HG02763 (cell line): ENCODE results near the gene RALY.

ENCODE experiments used
- ATAC-seq: cut with Tn5 transposase; IDR thresholded peaks from one replicate; pipeline ENCODE4 v1.9.1; 2021; ENCODE audit warnings: mild to moderate bottlenecking, moderate library complexity; ENCODE audit not compliant: unreplicated experiment

RALY gene

DNA sequence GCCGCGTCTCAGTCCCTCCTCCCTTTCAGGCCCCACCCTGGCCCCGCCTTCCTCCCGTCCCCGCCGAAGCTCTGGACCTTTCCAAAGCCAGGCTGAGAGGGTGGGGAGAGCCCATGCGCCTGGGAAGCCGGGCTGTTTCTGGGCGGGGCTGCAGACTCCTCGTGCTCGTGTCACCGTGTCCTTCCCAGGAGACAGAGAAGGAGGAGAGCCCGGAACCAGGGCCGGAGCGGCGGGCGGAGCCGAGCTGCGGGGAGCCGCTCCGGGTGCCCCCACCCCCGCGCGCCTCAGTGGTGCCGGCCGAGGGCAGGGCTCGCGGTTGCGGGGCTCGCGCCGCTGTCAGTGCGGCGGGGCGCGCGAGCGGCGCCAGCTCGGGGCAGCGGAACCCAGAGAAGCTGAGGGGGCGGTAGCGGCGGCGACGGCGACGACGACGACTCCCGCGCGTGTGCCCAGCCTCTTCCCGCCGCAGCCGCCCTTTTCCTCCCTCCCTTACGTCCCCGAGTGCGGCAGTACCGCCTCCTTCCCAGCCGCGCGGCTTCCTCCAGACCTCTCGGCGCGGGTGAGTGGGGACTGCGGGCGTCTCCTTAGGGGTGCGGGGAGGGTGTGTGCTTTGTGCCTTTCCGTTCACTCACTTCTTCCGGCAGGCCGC lies at the start of gene RALY:
RALY (plus strand) TSS at position 336 of the 646 bp plus-strand sequence. CDS start 78,164 bp downstream, outside the sequence.
- ATAC-seq: peak; percentile 65

DNA sequence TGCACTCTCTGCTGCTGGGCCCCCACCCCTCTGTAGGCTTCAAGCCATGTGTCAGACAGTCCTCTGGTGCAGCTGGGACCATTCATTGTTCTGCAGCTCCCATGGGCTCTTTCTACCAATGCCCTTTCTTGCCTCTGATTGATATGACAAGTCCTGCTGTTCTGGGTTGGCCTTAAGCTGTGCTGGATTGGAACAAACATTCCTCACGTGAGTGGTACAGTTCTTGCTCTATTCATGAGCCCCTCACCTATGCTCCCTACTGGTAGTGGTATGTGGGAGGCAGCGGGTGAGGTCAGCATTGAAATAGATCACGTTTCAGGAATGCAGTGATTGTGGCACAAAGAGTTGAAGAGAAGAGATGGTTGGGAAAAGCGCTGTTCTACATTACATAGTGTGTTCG lies 48.8 kb upstream of the RALY start:
- ATAC-seq: no peak

DNA sequence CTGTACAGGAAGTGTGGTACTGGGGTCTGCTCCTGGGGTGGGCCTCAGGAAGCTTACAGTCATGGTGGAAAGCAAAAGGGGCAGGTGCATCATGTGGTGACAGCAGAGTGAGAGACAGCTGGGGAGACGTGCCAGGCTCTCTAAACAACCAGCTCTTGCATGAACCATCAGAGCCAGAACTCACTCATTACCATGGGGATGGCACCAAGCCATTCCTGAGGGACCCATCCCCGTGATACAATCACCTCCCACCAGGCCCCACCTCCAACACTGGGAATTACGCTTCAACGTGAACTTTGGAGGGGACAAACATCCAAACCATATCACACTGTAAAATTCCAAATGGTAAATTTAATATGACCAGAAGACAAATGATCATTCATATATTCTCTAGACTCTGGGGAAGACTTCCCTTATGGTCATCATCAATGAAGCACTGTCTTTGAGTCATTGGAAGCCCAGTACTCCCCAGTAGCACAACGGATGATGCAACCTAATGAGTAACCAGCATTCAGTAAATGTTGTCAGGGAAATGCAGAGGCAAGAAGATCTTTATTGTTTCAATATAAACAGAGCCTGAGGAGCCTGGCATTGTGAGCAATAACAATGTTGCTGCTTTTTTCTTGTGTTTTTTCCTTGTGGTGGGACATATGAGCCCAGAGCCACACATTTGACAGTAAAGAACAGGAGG lies 48.2 kb upstream of the RALY start:
- ATAC-seq: no peak

DNA sequence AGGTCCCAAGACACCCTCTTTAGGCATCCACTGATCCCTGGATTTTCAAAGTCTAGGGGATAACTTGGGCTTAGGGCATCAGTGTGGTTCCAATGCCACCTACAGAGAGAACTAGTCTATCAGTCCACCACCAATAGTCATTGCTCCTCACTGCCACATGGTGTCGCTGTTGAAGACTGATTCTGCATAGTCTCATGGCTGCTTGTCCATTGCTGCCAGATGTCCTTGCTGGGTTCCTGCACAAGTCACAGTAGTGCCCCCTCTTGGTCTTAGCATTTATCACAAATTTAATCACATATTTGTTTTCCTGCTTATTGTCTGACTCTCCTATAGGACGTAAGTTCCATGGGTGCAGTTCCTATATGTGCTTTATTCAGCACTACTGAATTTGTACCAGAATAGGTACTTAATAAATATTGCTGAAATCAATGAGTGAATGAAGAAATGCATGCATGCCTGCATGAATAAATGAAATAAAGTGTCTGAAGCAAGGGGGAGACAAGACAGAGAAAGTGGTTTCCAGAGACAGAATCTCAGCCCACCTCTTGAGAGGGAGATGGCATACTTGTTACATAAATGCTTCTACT lies 45.9 kb upstream of the RALY start:
- no peak for ATAC-seq

DNA sequence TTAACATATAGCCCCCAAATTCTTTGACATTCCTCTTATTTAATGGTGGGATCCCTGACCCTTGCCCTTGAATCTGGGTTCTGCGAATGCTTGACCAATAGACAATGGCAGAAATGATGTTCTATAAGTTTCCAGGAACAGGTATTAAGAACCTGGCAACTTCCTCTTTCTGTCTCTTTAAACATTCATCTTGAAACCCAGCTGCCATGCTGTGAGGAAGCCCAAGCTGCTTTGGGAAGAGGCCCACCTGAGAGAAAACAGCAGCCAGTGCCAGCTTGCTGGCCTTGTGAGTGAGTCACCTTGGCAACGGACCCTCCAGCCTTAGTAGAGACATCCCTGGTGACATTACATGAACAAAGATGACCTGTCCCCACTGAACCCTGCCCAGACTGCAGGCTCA lies 45.2 kb upstream of the RALY start:
- ATAC-seq: no peak

DNA sequence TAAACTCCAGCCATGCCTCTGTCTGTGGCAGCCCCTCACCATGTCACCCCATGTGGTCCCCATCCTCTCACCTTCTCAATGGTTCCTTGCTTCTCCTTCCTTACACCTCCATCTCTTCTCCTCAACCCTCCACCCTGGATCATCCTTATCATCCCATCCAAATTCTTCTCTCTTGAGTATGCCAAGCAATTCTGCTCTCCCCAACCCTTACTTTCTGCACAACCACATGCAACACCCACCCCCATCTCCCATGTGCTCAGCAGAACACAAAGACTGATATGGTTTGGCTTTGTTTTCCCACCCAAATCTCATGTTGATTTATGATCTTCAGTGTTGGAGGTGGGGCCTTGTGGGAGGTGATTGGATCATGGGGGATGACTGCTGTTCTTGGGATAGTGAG lies 42.5 kb upstream of the RALY start:
- ATAC-seq: no peak

DNA sequence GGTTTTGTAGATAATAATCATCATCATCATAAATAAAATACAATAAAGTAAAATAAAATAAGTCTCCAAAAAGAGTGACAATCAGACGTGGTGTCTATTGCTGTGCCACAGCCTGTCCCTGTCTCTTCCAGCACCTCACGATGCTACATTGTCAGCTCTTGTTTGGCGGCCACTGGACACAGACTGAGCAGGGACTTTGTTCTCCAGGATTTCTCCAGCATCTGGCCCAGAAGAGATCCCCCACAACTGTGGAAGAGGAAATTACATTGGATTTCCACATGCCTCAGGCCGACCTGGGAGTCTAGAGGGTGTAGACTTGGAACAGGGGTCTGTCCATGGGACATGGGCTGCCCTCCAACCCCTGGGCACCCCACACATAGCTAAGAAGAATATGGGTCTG lies 39.2 kb upstream of the RALY start:
- no peak for ATAC-seq

DNA sequence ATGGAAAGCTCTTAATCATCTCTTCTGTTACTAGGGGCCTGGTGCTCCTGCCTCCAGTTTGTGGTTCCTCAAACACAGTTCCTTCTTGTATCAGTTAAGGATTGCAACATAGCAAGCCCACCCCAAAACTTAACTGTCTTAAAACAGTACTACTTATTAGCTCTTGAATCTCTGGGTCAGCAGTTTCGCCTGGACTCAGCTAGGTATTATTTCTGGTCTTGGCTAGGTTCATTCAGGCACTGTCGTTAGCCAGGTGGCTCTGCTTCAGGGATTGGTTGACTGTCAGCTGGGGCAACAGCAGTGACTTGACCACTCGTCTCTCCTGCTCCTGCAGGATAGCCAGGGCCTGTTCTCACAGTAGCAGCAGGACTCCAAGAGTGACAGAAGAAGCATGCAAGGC lies 30.0 kb upstream of the RALY start:
- no peak for ATAC-seq

DNA sequence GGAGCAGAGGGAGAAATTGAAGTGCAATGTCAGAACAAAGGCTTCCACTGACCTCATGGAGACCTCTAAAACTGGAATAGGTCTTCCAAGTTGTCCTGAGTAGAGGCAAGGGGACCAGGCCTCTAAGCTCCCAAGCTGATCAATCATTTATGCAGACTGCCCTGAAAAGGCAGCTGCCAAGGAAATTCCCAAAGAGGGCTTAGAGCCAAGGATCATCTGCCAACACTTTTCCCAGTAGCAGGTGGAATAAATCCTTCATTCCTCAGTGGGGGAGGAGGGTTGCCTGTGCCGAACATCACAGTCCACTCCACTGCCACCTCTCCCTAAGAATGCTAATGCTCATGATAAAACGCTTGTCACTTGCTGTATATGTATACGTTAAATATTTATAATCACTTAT lies 29.3 kb upstream of the RALY start:
- ATAC-seq: no peak

DNA sequence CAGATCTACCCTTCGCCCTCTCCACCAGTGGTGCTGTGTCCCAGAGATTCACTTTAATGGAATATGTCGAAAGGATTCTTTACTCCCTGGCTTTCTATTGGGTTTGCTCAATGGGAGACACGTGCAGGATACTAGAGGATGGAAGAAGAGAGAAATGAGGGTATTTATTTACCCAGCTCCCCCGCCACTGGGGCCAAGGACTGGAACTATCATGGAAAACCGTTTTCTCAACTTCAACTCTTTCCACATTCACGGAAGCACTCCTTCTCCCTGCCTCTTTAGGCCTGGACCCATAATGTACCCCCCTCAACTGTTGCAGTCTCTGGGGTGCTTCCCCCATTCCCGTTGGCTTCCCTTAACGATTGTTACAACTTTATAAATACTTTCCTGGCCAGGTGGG lies 26.6 kb upstream of the RALY start:
- ATAC-seq: no peak

DNA sequence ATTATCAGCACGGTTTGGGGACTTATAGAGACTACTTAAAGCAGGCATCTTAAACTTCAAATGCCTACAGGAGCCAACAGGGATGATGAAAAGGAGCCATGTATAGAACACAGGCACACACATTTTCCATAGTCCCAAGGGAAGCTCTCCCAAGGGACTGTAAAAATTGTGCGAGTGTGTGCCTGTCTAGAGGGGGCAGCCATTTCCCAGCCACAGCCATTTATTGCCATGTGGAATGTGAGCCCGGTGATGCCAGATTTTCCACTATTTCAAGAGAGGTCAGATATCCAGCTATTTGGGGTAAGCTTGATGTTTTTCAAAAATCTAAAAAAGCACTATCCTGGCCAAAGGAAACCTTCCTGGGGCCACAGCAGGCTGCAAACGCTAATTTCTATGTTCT lies 24.1 kb upstream of the RALY start:
- ATAC-seq: no peak

DNA sequence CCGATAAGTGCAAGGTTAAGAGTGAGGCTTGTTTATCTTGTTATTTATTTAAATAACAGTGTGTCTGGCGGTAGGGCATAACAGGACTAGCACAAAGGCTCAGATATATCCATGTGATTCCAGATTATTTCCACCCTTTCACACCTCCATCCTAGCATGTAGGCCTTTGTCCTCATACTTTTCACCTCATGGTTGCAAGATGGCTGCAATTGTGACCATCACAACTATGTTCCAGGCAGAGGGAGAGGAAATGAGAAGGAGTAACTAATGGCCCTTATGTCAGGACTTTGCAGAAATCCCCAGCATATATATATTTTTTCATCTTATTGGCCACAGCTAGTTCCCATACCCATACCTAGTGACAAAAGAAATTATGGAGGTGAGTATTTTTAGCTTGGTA lies 23.5 kb upstream of the RALY start:
- no peak for ATAC-seq

DNA sequence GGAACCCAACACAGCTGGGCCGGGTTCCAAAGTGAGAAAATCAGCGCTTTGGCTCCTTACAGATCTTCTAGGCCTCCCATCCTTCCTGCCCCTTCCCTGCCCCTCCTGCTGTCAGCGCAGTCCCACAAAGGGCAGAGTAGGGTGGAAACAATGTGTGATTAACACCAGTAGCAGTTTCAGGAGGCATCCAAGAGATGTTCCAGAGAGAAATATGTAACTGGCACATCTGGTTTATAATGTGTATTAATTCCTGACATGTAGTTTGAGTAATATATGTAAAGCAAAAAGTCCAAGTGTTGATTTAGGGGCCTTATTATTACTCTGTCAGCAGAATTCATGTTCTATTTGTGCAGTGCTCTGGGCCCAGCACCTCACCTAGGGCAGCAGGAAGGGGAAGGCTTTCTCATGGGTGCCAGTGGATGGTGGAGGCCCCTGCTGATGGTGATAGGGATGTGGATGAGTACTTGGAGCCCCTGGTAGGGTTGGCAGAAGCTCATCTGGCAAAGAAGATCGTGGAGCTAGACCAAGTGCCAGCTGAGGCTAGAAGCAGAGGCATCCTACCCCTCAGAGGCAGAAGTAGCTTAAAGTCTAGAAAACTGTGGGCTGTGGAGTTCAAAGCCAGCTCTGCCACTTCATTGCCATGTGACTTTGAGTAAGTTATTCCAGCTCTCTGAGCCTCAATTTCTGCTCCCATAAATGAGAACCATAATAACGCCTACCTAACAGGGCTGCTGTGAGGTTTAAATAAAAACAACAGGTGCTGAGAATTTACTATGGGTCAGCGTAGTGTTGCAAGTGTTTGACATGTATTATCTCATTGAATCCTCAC lies 22.4 kb upstream of the RALY start:
- ATAC-seq: no peak

DNA sequence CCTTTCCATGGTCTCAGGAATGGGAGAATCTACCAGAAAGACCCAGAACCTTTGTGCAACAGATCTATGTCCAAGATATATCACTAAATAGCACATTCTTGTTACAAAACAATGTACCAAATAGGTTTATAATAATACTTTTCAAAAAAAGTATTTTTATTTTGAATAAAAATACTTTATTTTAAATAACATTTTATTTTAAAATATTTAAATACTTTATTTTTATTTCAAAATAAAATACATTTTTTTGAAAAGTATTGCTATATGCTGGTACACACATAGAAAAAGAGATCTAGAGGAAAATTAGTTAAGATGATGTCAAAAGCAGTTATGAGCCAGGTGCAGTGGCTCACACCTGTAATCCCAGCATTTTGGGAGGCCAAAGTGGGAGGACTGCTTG lies 16.8 kb upstream of the RALY start:
- ATAC-seq: no peak

DNA sequence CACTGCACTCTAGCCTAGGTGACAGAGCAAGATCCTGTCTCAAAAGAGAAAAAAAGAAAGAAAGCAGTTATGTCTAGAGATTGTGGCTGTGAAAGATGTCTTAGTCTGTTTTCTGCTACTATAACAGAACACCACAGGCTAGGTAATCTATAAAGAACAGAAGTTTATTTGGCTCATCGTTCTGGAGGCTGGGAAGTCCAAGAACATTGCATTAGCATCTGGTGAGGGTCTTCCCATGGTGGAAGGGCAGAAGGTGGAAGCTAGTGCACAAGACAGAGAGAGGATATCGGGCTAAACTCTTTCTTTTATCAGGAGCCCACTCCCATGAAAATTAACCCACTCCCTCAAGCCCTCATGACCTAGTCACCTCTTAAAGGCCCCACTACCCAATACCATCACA lies 16.2 kb upstream of the RALY start:
- ATAC-seq: no peak

DNA sequence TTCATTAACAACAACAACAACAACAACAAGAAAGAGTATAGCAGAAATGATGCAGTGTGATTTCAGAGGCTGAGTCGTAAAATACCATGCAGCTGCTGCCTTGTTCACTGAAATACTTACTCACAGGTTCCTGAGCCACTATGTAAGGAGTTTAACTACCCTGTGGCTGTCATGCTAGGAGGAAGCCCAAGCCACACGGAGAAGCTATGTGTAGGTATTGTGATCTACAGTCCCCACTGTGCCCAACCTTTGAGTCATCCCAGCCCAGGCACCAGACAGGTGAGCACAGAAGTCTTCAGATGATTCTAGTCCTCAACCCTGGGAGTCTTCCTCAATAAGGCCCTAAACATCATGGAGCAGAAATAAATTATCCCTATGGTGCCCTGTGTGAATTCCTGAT lies 14.6 kb upstream of the RALY start:
- no peak for ATAC-seq

DNA sequence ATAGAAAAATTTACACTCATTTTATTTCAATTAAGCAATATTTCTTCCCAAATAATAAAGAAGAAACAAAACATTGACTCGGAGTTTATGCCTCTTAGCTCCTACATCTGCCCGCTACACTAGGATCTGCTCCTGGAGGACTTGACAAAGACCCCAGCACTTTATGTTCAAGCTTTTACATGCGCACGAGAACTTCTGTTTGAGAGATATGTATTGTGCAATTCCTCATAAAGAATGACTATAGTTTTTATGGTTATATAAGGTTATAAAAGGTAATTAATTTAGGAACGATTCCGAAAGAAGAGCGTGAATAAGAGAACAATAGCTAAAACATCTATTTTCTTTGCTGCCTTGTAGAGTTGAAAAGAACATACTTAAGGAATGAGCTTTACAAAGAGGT lies 12.4 kb upstream of the RALY start:
- no peak for ATAC-seq

DNA sequence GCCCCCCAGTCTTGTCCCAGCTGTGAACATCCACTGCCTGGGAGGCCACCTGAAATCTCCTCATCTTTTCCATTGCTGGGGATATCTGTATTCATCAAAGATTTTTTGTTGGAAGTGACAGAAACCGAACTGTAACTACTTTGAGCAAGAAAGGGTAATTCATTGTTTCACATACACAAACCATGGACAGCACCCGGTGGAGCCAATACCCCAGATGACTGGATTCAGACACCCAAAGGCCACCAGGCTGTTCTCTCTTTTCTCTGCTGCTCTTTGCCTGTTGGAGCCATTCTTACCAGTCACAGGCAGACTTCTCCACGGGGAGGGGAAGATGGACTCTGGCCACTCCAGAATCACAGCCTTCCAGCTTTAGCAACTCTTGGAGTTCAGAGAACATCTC lies 11.7 kb upstream of the RALY start:
- no peak for ATAC-seq

DNA sequence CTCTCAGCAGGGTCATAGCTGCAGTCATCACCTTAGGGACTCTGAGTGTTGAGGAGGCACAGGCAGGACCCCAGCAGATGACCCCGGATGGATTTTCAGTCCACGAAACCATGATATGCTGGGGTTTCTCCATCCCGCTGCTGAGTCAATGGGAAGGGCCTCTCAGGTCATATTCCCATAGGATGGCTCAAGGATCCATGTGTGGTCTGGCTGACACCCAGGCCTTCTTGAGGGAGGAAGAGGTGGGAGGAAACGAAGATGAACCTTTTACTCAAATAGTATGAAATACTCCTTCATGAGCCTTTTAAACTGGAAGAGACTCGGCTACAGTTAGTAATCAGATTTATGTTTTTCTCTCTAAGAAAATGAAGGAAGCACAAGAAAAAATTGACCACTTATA lies 10.3 kb upstream of the RALY start:
- no peak for ATAC-seq

DNA sequence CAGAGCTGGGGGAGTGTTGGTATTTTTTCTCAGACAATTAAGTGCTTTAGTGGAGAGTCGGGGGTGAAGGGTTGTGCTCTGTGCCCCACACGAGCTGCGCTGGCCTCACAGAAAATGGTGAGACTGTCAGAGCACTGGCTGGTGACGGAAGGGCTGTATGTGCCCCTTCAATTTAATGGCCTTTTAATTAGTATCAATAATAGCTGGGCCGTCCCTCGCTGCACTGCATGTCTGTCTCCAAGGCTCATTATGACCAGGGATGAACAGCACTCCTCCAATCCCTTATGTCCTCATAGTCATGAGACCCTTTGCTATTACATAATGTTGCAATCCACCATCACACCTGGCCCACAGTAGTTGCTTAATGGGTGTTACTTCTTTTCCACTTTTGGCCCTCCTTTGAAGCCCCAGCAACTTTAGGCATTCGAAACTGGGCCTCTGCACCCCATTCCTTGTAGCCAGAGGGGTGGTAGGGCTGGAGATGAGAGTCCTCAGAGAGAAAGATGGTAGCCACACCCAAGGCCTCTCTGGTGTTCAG lies 9.5 kb upstream of the RALY start:
- no peak for ATAC-seq

DNA sequence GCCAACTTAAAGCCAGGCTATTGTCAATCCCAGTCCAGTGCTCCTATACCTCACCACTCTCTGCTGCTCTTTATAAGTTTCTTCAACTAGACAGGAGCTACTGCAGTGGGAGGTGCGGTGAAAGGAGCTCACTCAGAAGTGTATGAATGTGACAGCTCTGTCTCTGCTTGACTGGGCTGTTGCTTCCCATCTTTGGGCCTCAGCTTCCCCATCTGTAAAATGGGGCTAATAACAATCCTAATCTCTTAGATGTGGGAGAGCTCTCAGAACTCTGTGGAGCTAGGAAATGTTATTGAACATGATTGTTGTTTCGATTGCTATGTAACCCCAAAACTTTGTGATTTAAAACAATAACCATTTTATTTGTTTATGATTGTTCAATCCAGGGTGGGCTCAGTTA lies 8.4 kb upstream of the RALY start:
- ATAC-seq: no peak
